HepG2 (cell line): ENCODE measurements around the gene ACSM2A.
"Not testable (repeated sequence)": the region's sequence is repeated elsewhere in the genome, so short reads cannot be mapped to it uniquely, and the experiment has no call there.

ENCODE experiments used
- ADNP ChIP-seq: sonication (generic); formaldehyde crosslinking; IDR thresholded peaks from 2 replicates; pipeline ENCODE4 v1.4.0; 2020; ENCODE audit warnings: missing genetic modification reagents
- CEBPB ChIP-seq: IDR thresholded peaks from 2 replicates; pipeline ENCODE4 v1.6.1; 2011; ENCODE audit warnings: low read depth, low read length, improper control_type of control experiment, borderline replicate concordance
- EP300 ChIP-seq, 3 experiments: sonication (generic) in 1 of 3; formaldehyde crosslinking in 1 of 3; IDR thresholded peaks; 2 replicates each; pipeline versions ENCODE4 v1.5.1 to v1.6.1; 2011 to 2020; ENCODE audit warnings: low read depth in 2 of 3, low read length in 2 of 3, borderline replicate concordance in 1 of 3, improper control_type of control experiment in 1 of 3, mild to moderate bottlenecking in 1 of 3, missing genetic modification reagents in 1 of 3, moderate library complexity in 1 of 3
- FOXK1 ChIP-seq: sonication (generic); formaldehyde crosslinking; IDR thresholded peaks from 2 replicates; pipeline ENCODE4 v1.4.0; 2020; ENCODE audit warnings: low read depth, missing genetic modification reagents, borderline replicate concordance
- IRF1 ChIP-seq: sonication (generic); formaldehyde crosslinking; IDR thresholded peaks from 2 replicates; pipeline ENCODE4 v1.4.0; 2020; ENCODE audit warnings: low read depth, mild to moderate bottlenecking, missing genetic modification reagents
- NFKBIZ ChIP-seq: IDR thresholded peaks from 2 replicates; pipeline ENCODE4 v1.6.1; 2018; ENCODE audit warnings: missing genetic modification reagents, missing compliant biosample characterization
- PCBP2 ChIP-seq: fragments of 200-400 bp; formaldehyde crosslinking; optimal IDR thresholded peaks from 2 replicates; pipeline ENCODE3; 2018; ENCODE audit warnings: low read length, low read depth; ENCODE audit not compliant: poor library complexity, severe bottlenecking
- SOX6 ChIP-seq, 2 experiments: fragments of 450-650 bp in 1 of 2; sonication (generic) in 1 of 2; formaldehyde crosslinking in 1 of 2; IDR thresholded peaks; 2 replicates each; pipeline versions ENCODE4 v1.4.0 to v1.6.1; 2017 to 2020; ENCODE audit warnings: antibody characterized with exemption in 1 of 2, mild to moderate bottlenecking in 1 of 2, missing genetic modification reagents in 1 of 2
- TP53 ChIP-seq: sonication (generic); formaldehyde crosslinking; conservative IDR thresholded peaks from 2 replicates; pipeline ENCODE4 v1.4.0; 2020; ENCODE audit warnings: missing genetic modification reagents
- ZBTB7A ChIP-seq: sonication (generic); formaldehyde crosslinking; IDR thresholded peaks from 2 replicates; pipeline ENCODE4 v1.8.0; 2022; ENCODE audit warnings: mild to moderate bottlenecking, missing genetic modification reagents
- ZNF580 ChIP-seq: IDR thresholded peaks from 2 replicates; pipeline ENCODE4 v1.6.1; 2016; ENCODE audit warnings: low read depth, borderline replicate concordance
- TF ChIP-seq, protein P1 (sequence below): sonication (generic); formaldehyde crosslinking; IDR thresholded peaks from 2 replicates; pipeline ENCODE4 v1.5.0; 2020; ENCODE audit warnings: mild to moderate bottlenecking, missing genetic modification reagents, moderate library complexity
- TF ChIP-seq, protein P2 (sequence below): fragments of 450-650 bp; IDR thresholded peaks from 2 replicates; pipeline ENCODE4 v1.6.1; 2017; ENCODE audit warnings: mild to moderate bottlenecking
- TF ChIP-seq, protein P3 (sequence below), 2 experiments: IDR thresholded peaks; 2 replicates each; pipeline ENCODE4 v1.6.1; 2011 to 2012; ENCODE audit warnings: low read length in 2 of 2, borderline replicate concordance in 1 of 2, low read depth in 1 of 2, mild to moderate bottlenecking in 1 of 2, moderate library complexity in 1 of 2

DNA sequence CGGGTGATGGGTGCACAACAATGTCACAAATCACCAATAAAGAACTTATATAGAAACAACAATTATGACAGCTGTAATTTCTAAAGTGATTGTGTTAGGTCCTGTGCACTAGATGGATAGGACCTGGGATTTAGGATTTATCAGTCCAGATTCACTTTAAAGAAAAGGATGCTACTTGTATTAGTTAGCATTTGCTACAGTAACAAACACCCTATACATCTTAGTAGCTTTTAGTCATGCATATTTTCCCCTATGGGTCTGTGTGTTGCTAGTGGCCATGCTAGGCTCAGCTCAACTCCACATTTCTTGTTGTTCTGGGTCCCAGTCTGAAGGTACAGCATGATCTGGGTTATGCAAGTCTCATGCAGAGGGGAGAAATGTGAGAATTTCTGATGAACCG, 7.9 kb downstream of the ACSM2A start:
- not testable (repeated sequence) for TF ChIP-seq EP300 (IDR thresholded peaks at IDR 0.05; ENCODE audit: low read depth in 2 of 2, low read length in 2 of 2); EP300 (CRISPR knock-in tag; IDR thresholded peaks at IDR 0.05; ENCODE audit: borderline replicate concordance); ADNP (CRISPR knock-in tag); TP53 (CRISPR knock-in tag); FOXK1 (CRISPR knock-in tag); PCBP2; NFKBIZ (CRISPR knock-in tag); ZBTB7A; CEBPB; IRF1; SOX6 (IDR thresholded peaks at IDR 0.05); SOX6 (CRISPR knock-in tag; IDR thresholded peaks at IDR 0.05); ZNF580 (CRISPR knock-in tag)
- TF ChIP-seq, protein P1, sequence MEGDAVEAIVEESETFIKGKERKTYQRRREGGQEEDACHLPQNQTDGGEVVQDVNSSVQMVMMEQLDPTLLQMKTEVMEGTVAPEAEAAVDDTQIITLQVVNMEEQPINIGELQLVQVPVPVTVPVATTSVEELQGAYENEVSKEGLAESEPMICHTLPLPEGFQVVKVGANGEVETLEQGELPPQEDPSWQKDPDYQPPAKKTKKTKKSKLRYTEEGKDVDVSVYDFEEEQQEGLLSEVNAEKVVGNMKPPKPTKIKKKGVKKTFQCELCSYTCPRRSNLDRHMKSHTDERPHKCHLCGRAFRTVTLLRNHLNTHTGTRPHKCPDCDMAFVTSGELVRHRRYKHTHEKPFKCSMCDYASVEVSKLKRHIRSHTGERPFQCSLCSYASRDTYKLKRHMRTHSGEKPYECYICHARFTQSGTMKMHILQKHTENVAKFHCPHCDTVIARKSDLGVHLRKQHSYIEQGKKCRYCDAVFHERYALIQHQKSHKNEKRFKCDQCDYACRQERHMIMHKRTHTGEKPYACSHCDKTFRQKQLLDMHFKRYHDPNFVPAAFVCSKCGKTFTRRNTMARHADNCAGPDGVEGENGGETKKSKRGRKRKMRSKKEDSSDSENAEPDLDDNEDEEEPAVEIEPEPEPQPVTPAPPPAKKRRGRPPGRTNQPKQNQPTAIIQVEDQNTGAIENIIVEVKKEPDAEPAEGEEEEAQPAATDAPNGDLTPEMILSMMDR: not testable (repeated sequence)
- TF ChIP-seq, protein P2, sequence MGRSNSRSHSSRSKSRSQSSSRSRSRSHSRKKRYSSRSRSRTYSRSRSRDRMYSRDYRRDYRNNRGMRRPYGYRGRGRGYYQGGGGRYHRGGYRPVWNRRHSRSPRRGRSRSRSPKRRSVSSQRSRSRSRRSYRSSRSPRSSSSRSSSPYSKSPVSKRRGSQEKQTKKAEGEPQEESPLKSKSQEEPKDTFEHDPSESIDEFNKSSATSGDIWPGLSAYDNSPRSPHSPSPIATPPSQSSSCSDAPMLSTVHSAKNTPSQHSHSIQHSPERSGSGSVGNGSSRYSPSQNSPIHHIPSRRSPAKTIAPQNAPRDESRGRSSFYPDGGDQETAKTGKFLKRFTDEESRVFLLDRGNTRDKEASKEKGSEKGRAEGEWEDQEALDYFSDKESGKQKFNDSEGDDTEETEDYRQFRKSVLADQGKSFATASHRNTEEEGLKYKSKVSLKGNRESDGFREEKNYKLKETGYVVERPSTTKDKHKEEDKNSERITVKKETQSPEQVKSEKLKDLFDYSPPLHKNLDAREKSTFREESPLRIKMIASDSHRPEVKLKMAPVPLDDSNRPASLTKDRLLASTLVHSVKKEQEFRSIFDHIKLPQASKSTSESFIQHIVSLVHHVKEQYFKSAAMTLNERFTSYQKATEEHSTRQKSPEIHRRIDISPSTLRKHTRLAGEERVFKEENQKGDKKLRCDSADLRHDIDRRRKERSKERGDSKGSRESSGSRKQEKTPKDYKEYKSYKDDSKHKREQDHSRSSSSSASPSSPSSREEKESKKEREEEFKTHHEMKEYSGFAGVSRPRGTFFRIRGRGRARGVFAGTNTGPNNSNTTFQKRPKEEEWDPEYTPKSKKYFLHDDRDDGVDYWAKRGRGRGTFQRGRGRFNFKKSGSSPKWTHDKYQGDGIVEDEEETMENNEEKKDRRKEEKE: not testable (repeated sequence)
- TF ChIP-seq, protein P3, sequence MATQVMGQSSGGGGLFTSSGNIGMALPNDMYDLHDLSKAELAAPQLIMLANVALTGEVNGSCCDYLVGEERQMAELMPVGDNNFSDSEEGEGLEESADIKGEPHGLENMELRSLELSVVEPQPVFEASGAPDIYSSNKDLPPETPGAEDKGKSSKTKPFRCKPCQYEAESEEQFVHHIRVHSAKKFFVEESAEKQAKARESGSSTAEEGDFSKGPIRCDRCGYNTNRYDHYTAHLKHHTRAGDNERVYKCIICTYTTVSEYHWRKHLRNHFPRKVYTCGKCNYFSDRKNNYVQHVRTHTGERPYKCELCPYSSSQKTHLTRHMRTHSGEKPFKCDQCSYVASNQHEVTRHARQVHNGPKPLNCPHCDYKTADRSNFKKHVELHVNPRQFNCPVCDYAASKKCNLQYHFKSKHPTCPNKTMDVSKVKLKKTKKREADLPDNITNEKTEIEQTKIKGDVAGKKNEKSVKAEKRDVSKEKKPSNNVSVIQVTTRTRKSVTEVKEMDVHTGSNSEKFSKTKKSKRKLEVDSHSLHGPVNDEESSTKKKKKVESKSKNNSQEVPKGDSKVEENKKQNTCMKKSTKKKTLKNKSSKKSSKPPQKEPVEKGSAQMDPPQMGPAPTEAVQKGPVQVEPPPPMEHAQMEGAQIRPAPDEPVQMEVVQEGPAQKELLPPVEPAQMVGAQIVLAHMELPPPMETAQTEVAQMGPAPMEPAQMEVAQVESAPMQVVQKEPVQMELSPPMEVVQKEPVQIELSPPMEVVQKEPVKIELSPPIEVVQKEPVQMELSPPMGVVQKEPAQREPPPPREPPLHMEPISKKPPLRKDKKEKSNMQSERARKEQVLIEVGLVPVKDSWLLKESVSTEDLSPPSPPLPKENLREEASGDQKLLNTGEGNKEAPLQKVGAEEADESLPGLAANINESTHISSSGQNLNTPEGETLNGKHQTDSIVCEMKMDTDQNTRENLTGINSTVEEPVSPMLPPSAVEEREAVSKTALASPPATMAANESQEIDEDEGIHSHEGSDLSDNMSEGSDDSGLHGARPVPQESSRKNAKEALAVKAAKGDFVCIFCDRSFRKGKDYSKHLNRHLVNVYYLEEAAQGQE (IDR thresholded peaks at IDR 0.05; ENCODE audit: borderline replicate concordance in 1 of 2, low read depth in 1 of 2, low read length in 2 of 2): not testable (repeated sequence)
